SK-N-SH (cell line): ENCODE results near the gene TRPC3.

ENCODE experiments used
- EP300 ChIP-seq, 2 experiments: IDR thresholded peaks; 2 replicates each; pipeline versions ENCODE4 v1.4.0 to v1.6.1; 2012; ENCODE audit warnings: borderline replicate concordance in 1 of 2, low read depth in 1 of 2, low read length in 1 of 2
- RXRA ChIP-seq: IDR thresholded peaks from 2 replicates; pipeline ENCODE4 v1.4.0; 2012; ENCODE audit warnings: low read depth, mild to moderate bottlenecking, borderline replicate concordance
- TF ChIP-seq, protein P1 (sequence below): IDR thresholded peaks from 2 replicates; pipeline ENCODE4 v1.4.0; 2012; ENCODE audit warnings: low read depth

DNA sequence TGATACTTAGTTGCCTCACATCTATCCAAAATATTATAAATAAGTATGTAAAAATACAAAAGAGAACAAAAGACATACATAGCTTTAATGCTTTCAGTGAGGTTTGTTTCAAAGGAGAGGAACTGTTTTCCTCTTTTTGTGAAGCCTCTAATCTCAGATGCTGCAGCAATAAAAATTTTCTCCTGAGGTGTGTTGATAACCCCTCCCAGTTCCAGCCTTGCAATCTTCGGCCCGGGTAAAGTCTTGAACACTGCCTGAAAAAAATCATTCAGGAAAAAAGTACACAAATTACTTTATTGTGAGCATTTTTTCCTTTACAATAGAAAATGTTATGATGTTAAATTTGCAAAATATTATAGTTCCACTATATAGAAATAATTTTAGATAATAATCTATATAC lies 90.4 kb downstream of the TRPC3 start:
- TF ChIP-seq EP300 (IDR thresholded peaks at IDR 0.05; ENCODE audit: borderline replicate concordance in 1 of 2, low read depth in 1 of 2, low read length in 1 of 2) (no peak), RXRA (no peak)
- TF ChIP-seq, protein P1, sequence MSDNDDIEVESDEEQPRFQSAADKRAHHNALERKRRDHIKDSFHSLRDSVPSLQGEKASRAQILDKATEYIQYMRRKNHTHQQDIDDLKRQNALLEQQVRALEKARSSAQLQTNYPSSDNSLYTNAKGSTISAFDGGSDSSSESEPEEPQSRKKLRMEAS: no peak
